ENCODE results near the gene NDUFC1.
A peak's percentile ranks its signal among the peaks of the same experiment; 100 is the strongest.
"Not testable (repeated sequence)": the region's sequence is repeated elsewhere in the genome, so short reads cannot be mapped to it uniquely, and the experiment has no call there.

The NDUFC1 gene

DNA sequence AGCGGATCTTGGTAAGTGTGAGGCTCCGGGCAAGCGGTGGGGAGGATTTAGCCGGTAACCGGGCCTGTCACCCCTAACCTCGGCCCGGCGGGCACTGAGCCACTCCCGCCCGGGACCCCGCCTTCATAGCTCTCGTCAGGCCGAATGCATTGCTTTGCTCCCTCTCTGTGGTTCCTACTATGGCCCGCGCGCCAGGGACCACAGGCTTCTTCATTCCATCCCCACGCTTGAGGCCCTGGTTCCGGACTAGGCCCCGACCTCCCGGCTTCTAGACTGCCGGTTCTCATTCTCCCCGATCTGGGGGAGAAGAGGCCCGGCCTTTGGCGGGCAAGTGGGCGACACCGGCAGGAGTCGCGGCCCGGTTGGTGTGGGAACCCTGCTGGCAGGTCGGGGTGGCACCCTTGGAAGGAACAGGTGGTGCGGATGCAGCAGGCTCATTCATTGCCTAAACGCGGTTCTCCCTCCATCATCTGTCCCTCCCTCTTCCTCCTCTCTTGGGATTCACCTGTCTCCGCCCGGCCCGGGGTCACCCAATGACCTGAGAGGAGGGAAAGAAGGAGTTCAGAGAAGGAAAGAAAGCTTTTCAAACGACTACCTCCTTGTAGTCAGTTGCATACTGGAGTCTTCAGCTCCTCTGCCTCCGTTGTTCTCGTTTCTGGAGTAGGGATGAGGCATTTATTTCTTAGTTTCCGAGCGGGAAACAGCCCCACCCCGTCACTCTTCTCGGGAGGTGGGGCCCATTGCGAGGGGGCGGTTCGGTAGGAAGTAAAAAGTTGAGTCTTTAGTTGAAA is at the start of gene NDUFC1:
NDUFC1 (minus strand) TSS at position 657 of the 791 bp plus-strand sequence. CDS start 6,679 bp downstream, outside the sequence.
- Mint-ChIP-seq H3K36me3 (peaks cover 18 to 29% of the 10 kb centered on the region in 2 donors), H3K4me3 (peak within 1 kb of the TSS; percentile 98), H3K4me1 (peaks cover 17 to 30% of the 10 kb centered on the region in 2 donors)

DNA sequence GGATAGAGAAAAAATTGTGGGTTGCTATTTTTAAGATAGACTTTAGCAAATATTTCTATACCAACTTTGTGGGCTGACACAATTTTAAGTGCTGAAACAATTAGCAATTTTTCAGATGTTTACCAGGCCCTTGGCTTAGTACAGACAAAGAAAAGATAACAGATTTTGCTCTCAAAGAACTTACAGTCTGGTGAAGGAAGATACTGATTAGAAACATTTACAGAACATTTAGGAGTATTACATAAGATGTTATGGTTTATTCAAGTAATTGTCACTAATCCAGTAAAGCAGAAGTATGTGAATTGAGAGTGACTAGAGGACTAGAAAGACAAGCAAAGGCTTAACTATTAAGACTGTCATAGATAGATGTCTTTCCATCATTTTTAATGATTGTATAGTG is 35.3 kb upstream of the NDUFC1 start:
- H3K4me1 Mint-ChIP-seq: peaks cover 12 to 37% of the 10 kb centered on the region in 2 donors

More for the DNA sequence above, at the start of gene NDUFC1:
- ATAC-seq (replicated peaks) (peak; percentile 58 to 66), DNase-seq (peak; percentile 64)
- no peaks in the 10 kb centered on the region for H3K9me3 Mint-ChIP-seq
- no peaks in the 10 kb centered on the region for H3K27me3 Mint-ChIP-seq
- peak within 1 kb of the TSS; percentile 99 for H3K27ac Mint-ChIP-seq

DNA sequence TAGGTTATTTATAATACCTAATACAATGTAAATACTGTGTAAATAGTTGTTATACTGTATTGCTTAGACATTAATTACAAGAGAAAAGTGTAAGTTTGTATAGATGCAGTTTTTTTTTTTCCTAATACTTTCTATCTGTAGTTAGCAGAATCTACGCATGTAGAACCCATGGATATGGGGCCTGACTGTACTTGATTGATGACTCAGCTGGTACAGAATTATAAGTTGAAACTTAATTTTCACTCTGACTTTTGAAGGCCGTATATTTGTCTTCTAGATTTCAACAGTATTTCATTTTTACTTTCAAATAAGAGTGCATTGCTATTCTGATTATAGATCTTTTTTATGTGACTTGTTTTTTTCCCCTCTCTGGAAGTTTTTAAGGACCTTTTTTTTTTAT is 30.8 kb upstream of the NDUFC1 start:
- no peak overlapping the region for H3K4me3 Mint-ChIP-seq
- DNase-seq: no peak
- no peak for ATAC-seq (replicated peaks)
- no peak overlapping the region for H3K27ac Mint-ChIP-seq
- H3K36me3 Mint-ChIP-seq: peaks cover 31 to 44% of the 10 kb centered on the region in 2 donors
- H3K27me3 Mint-ChIP-seq: no peaks in the 10 kb centered on the region
- H3K4me1 Mint-ChIP-seq: peaks cover 18 to 33% of the 10 kb centered on the region in 2 donors
- no peaks in the 10 kb centered on the region for H3K9me3 Mint-ChIP-seq

More for the DNA sequence above, 35.3 kb upstream of the NDUFC1 start:
- peaks cover 31 to 49% of the 10 kb centered on the region in 2 donors for H3K36me3 Mint-ChIP-seq
- no peaks in the 10 kb centered on the region for H3K27me3 Mint-ChIP-seq
- H3K27ac Mint-ChIP-seq: no peak overlapping the region
- no peaks in the 10 kb centered on the region for H3K9me3 Mint-ChIP-seq
- H3K4me3 Mint-ChIP-seq: no peak overlapping the region
- no peak for ATAC-seq (replicated peaks)
- DNase-seq: no peak

DNA sequence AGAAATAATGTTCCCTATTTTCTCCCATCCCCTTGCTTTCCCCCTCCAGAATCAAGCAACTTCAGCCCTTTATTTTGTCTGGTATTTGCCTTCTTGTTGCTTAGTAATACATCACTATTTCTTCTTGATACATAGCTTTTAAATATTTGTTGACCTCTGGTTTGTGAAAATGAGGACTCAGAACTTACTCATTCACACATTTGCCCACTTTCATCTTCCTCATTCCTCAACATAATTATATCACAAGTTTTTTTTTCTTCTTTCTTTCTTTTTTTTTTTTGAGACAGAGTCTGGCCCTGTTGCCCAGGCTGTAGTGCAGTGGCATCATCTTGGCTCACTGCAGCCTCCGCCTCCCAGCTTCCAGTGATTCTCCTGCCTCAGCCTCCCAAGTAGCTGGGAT is 28.9 kb upstream of the NDUFC1 start:
- DNase-seq (no peak), ATAC-seq (replicated peaks) (peak in 1 of 2 donors; percentile 39)
- Mint-ChIP-seq H3K9me3 (no peaks in the 10 kb centered on the region), H3K27ac (peak overlapping the region; percentile 59), H3K4me3 (no peak overlapping the region), H3K4me1 (peaks cover 14 to 23% of the 10 kb centered on the region in 2 donors), H3K36me3 (peaks cover 21 to 39% of the 10 kb centered on the region in 2 donors), H3K27me3 (no peaks in the 10 kb centered on the region)

DNA sequence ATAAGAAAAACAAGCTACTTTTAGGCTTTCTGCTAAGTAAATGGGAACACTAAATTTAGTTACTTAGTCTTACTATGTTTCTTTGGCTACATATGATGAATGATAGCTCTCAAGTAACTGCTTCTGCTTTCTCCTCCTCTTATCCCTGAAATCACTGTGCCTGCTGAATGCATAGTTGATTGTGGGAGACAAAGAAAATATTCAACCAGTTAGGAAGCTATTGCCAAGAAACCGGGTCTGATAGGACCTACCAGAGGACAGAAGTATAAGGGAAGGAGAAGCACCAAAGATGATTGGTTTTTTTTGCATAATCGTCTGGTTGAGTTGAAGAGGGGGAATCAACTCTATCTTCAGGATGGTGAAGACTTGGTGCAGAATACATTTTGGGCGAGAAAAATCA is 28.0 kb upstream of the NDUFC1 start:
- Mint-ChIP-seq H3K36me3 (peaks cover 18 to 35% of the 10 kb centered on the region in 2 donors), H3K27ac (no peak overlapping the region), H3K27me3 (no peaks in the 10 kb centered on the region), H3K9me3 (no peaks in the 10 kb centered on the region), H3K4me1 (peaks cover 14 to 23% of the 10 kb centered on the region in 2 donors), H3K4me3 (peak overlapping the region in 1 of 2 donors; percentile 14)
- ATAC-seq (replicated peaks): no peak
- DNase-seq: no peak

DNA sequence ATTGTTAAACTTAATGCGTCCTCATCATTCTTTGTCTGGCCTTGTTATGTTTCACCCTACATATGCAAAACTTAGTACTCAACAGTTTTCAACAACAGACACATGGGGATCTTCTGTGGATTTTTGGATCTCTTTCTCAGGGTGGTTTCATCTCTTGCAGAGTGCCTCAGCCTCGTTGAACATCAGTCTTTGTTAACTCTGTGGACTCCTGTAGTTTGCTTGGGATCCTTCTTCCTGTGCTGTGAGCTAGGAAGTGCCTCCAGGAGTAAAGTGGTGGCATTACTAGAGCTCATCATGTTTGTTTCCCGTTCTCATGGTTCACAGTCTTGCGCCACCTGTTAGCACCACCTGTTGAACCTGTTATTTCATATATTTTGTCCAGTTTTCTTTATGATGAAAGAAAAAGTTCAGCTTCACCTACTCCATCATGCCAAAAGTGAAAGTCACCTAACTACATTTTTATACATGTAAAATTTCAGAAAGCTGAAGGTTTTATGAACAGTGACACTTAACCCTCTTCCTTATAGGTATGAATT is 27.5 kb upstream of the NDUFC1 start:
- Mint-ChIP-seq H3K36me3 (peaks cover 18 to 34% of the 10 kb centered on the region in 2 donors), H3K4me1 (peaks cover 14 to 27% of the 10 kb centered on the region in 2 donors), H3K27me3 (no peaks in the 10 kb centered on the region), H3K27ac (peak overlapping the region; percentile 25), H3K4me3 (no peak overlapping the region), H3K9me3 (no peaks in the 10 kb centered on the region)
- ATAC-seq (replicated peaks): no peak
- no peak for DNase-seq

DNA sequence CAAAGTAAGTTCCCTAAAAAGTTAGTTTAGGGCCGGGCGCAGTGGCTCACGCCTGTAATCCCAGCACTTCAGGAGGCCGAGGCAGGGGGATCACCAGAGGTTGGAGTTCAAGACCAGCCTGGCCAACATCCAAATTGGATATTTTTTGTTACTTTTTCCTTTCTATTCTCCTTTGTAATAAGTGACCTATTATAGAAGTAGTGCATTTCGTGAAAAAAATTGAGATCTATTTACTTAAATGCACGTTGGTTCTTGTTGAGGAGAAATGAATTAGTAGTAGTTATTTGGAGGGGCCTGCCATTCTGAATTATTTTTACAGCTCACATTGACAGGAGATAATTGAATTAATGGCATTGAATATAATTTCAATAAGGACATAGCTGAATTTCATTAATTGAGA is 22.3 kb upstream of the NDUFC1 start:
- H3K4me1 Mint-ChIP-seq: peaks cover 23 to 52% of the 10 kb centered on the region in 2 donors
- peaks cover 0 to 1% of the 10 kb centered on the region in 2 donors for H3K9me3 Mint-ChIP-seq
- ATAC-seq (replicated peaks) (no peak), DNase-seq (no peak)
- no peak overlapping the region for H3K27ac Mint-ChIP-seq
- no peaks in the 10 kb centered on the region for H3K27me3 Mint-ChIP-seq
- H3K4me3 Mint-ChIP-seq: no peak overlapping the region
- H3K36me3 Mint-ChIP-seq: peaks cover 20 to 48% of the 10 kb centered on the region in 2 donors

DNA sequence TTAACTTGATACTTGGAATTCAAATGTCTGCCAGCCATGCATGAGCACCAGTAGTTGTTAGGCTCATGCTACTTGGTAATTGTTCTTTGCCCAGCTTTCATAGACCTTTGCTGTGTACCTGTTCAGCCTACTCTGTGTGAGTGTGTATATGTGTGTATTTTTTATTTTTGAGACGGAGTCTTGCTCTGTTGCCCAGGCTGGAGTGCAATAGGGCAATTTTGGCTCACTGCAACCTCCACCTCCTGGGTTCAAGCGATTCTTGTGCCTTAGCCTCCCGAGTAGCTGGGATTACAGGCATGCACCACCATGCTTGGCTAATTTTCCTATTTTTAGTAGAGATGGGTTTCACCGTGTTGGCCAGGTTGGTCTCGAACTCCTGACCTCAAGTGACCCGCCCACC is 20.3 kb upstream of the NDUFC1 start:
- not testable (repeated sequence) for H3K9me3 Mint-ChIP-seq; DNase-seq; H3K27ac Mint-ChIP-seq; ATAC-seq (replicated peaks); H3K4me3 Mint-ChIP-seq; H3K27me3 Mint-ChIP-seq
- peaks cover 10 to 33% of the 10 kb centered on the region in 2 donors for H3K36me3 Mint-ChIP-seq
- H3K4me1 Mint-ChIP-seq: peaks cover 22 to 50% of the 10 kb centered on the region in 2 donors

DNA sequence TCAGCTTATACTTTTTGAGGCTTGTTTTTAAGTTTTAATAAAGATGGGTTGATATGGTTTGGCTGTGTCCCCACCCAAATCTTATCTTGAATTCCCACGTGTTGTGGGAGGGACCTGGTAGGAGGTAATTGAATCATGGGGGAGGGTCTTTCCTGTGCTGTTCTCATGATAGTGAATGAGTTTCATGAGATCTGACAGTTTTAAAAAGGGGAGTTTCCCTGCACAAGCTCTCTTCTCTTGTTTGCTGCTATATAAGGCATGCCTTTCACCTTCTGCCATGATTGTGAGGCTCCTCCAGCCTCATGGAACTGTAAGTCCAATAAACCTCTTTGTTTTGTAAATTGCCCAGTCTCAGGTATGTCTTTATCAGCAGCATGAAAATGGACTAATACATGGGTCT is 19.8 kb upstream of the NDUFC1 start:
- peaks cover 13 to 33% of the 10 kb centered on the region in 2 donors for H3K36me3 Mint-ChIP-seq

DNA sequence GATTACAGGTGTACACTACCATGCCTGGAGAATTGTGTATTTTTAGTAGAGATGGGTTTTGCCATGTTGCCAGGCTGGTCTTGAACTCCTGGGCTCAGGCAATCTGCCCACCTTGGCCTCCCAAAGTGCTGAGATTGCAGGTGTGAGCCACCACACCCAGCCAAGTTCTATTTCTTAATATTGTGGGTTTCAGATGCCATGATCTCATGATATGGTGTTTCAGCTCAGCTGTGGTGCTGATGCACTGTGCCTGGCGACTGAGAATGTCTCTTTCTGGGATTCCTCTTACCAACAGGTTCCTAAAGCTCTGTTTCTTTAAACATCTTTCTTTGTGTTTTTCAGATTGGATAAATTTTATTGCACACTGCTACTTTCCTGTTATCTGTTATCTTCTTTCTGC is 17.3 kb upstream of the NDUFC1 start:
- Mint-ChIP-seq H3K27ac (peak overlapping the region; percentile 47), H3K27me3 (no peaks in the 10 kb centered on the region), H3K4me1 (peaks cover 43 to 71% of the 10 kb centered on the region in 2 donors), H3K4me3 (no peak overlapping the region), H3K36me3 (peaks cover 20 to 51% of the 10 kb centered on the region in 2 donors), H3K9me3 (peaks cover 6 to 7% of the 10 kb centered on the region in 2 donors)
- ATAC-seq (replicated peaks) (no peak), DNase-seq (no peak)

More for the DNA sequence above, 19.8 kb upstream of the NDUFC1 start:
- not testable (repeated sequence) for ATAC-seq (replicated peaks); H3K27ac Mint-ChIP-seq; H3K4me3 Mint-ChIP-seq; H3K27me3 Mint-ChIP-seq; DNase-seq; H3K9me3 Mint-ChIP-seq
- H3K4me1 Mint-ChIP-seq: peaks cover 26 to 54% of the 10 kb centered on the region in 2 donors

DNA sequence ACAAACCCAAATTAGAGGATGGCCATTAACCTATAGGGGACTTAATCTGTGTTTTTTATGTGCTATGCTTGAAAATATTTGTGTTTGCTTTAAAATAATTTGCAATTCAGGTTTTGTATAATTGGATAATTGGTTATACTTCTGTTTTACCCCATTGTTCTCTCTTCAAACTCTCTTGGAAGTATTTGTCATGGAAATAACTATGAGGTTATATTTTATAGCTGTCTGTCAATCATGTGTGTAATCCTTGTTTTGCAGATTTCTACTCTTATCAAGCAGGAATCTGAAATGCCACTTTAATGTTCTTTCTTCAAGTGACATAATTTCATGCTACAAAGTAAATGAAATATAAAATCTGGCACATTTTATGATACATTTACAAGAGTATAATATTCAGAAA is 15.4 kb upstream of the NDUFC1 start:
- Mint-ChIP-seq H3K4me3 (no peak overlapping the region), H3K9me3 (peaks cover 6 to 7% of the 10 kb centered on the region in 2 donors), H3K36me3 (peaks cover 20 to 54% of the 10 kb centered on the region in 2 donors), H3K27ac (no peak overlapping the region), H3K27me3 (no peaks in the 10 kb centered on the region), H3K4me1 (peaks cover 44 to 76% of the 10 kb centered on the region in 2 donors)
- no peak for ATAC-seq (replicated peaks)
- DNase-seq: no peak

DNA sequence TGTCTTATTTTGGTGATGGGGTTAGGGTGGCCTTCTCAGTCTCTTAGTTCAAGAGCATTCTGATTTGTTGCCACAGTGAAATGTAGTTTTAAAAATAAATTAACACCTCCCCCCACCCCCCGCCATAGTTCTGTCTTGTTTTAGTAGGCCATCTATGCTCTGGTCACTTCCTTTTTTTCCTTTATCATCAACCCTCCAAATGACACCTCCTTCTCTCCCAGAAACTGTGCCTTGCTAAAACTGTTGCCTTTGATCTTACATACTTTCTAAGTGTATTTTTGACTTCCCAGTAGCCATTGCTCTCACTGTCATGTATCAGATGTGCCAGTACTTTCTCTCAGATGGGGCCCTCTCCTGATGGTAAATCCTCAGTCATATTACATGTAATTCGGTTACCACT is 14.5 kb upstream of the NDUFC1 start:
- Mint-ChIP-seq H3K27me3 (no peaks in the 10 kb centered on the region), H3K27ac (peak overlapping the region; percentile 7), H3K4me3 (peak overlapping the region in 1 of 2 donors; percentile 15), H3K4me1 (peaks cover 44 to 76% of the 10 kb centered on the region in 2 donors), H3K9me3 (peaks cover 4 to 7% of the 10 kb centered on the region in 2 donors), H3K36me3 (peaks cover 13 to 49% of the 10 kb centered on the region in 2 donors)
- no peak for ATAC-seq (replicated peaks)
- no peak for DNase-seq

DNA sequence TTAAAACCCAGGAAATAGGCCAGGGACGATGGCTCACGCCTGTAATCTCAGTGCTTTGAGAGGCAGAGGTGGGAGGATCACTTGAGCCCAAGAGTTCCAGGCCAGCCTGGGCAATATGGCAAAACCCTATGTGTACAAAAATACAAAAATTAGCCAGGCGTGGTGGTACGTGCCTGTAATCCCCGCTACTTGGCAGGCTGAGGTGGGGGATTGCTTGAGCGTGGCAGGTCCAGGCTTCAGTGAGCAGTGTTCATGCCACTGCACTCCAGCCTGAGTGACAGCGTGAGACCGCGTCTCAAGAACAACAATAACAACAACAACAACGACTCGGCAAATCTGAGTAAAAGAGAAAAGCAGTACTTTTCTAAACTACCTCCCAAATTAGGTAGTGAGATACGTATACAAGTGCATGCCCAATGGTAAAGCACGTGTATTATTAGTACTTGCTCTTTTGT is 13.0 kb upstream of the NDUFC1 start:
- Mint-ChIP-seq H3K9me3 (peaks cover 4 to 7% of the 10 kb centered on the region in 2 donors), H3K27me3 (no peaks in the 10 kb centered on the region), H3K4me3 (peak overlapping the region; percentile 39 to 51), H3K36me3 (peaks cover 13 to 41% of the 10 kb centered on the region in 2 donors), H3K27ac (peak overlapping the region; percentile 90), H3K4me1 (peaks cover 48 to 74% of the 10 kb centered on the region in 2 donors)
- ATAC-seq (replicated peaks) (peak; percentile 75 to 87), DNase-seq (no peak)

DNA sequence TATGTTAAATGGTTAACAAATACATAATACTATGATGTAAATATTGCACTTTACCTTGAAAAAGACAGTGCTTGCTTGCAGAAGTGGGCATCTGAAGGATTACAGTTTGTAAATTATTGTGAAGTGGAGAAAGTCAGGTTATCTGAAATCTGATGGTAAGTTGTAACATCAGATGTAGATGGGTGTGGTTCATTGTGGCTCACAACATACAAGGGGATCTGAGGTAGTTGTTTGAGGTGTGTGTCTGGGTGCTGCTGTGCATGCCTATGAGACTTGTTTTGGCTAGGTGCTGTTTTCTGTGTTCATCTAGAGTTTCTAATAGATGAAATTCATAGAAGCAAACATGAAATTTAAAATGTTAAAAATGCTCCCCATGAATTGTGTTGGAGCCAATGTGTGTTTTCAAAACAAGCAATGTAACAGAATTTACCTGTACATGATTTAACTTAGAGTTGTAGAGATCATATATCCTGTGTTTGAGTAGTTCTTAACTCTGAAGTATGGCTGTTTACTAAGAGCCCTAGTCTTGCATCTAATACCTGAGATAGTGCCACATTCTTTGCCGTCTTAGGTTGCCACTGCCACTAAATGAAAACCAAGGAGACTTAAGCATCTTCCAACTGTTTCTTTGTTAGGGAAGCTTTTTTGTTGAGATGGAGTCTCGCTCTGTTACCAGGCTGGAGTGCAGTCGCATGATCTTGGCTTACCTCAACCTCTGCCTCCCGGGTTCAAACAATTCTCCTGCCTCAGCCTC is 11.9 kb upstream of the NDUFC1 start:
- H3K4me1 Mint-ChIP-seq: peaks cover 46 to 73% of the 10 kb centered on the region in 2 donors
- DNase-seq (no peak), ATAC-seq (replicated peaks) (no peak)
- H3K4me3 Mint-ChIP-seq: peak overlapping the region; percentile 33 to 56
- H3K36me3 Mint-ChIP-seq: peaks cover 16 to 38% of the 10 kb centered on the region in 2 donors
- no peaks in the 10 kb centered on the region for H3K27me3 Mint-ChIP-seq
- H3K27ac Mint-ChIP-seq: peak overlapping the region; percentile 90
- peaks cover 4 to 7% of the 10 kb centered on the region in 2 donors for H3K9me3 Mint-ChIP-seq

All from stimulated activated naive B cell treated with anti-CD40 and anti-IgM and Interleukin-4, amounts not matched to agents 10 μg/mL and 1 μg/mL and 100 μg/mL, for 72 hours (primary cell).